Fibroblast of the aortic adventitia (primary cell): ENCODE results near the gene UBE2E2. TPM values are rescaled to one million over a fixed set of nuclear protein-coding genes. Genes with fewer than 3 reads are reported as not detected.

Experiments used
- DNase-seq: peaks from one replicate; pipeline ENCODE4 v3.0.0-alpha.2; 2010; ENCODE audit warnings: low read depth
- H3K4me3 ChIP-seq: 2 replicates; pipeline ENCODE4 v1.5.1; 2011; ENCODE audit warnings: low read depth, mild to moderate bottlenecking, control low read depth, low read length, moderate library complexity
- CTCF ChIP-seq: IDR thresholded peaks from 2 replicates; pipeline ENCODE4 v1.5.1; 2011; ENCODE audit warnings: mild to moderate bottlenecking, low read length, control low read depth, inconsistent platforms; ENCODE audit not compliant: insufficient read depth
- total RNA-seq: library from RNA; depleted of rRNA; stranded (reverse); fragments of >200 nt; gene quantifications from 2 replicates; pipeline ENCODE4 v1.2.3, GENCODE V29; 2012; ENCODE audit warnings: low replicate concordance

UBE2E2 gene
- total RNA-seq, 1 donor: 49.1 TPM

- no peak for TF ChIP-seq CTCF
- no peak for DNase-seq
- H3K4me3 ChIP-seq: no peak overlapping the region
These were observed 109.7 kb downstream of the UBE2E2 start for GRCh38 chr3:23312866-23313265.

- TF ChIP-seq CTCF: no peak
- no peak overlapping the region for H3K4me3 ChIP-seq
- DNase-seq: peak; percentile 11
These were observed 112.0 kb downstream of the UBE2E2 start for GRCh38 chr3:23314981-23315762.

DNA sequence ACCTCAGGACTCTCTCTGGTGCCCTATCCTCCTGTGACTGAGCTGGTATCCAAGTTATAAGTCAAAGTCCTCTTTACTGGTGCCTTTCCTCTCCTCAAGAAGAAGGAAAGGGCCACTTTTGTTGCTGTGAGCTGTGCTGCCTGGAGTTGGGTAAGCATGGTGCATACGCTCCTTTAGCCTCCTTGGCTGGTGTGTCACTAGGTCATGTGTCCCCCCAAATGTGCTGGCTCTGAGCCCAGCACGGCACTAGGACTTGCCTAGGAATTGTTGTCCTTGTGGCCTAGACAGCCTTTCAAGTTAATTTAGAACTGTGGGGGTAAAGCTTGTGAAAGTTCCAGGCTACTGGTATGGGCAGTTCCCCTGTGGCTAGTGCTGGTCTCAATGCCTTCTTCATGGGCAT lies 113.8 kb downstream of the UBE2E2 start:
- H3K4me3 ChIP-seq: no peak overlapping the region
- no peak for TF ChIP-seq CTCF
- no peak for DNase-seq

GRCh38 chr3:23319366-23320312 lies 116.5 kb downstream of the UBE2E2 start:
- TF ChIP-seq CTCF: no peak
- no peak overlapping the region for H3K4me3 ChIP-seq
- no peak for DNase-seq

GRCh38 chr3:23320586-23321570 lies 117.8 kb downstream of the UBE2E2 start:
- no peak for DNase-seq
- H3K4me3 ChIP-seq: no peak overlapping the region
- TF ChIP-seq CTCF: no peak

- H3K4me3 ChIP-seq: no peak overlapping the region
- no peak for TF ChIP-seq CTCF
- peak; percentile 71 for DNase-seq
These were observed 121.6 kb downstream of the UBE2E2 start for GRCh38 chr3:23324745-23325144.
